Astrocyte (in vitro differentiated cells and primary cell): ENCODE results near the gene TUBB. TPM values are rescaled to one million over a fixed set of nuclear protein-coding genes. Genes with fewer than 3 reads are reported as not detected.

Source experiments
- DNase-seq: peaks from one replicate; pipeline ENCODE4 v3.0.0-alpha.2; 2010; ENCODE audit warnings: low read depth
- FAIRE-seq: peaks from 2 replicates; lab custom pipeline; 2011; peaks lifted over from hg19 to GRCh38; lab: Jason Lieb, UNC
- H2AFZ ChIP-seq: 2 replicates; pipeline ENCODE4 v1.6.0; 2012; ENCODE audit warnings: low read depth, low read length, inconsistent platforms
- H3K27ac ChIP-seq: 2 replicates; pipeline ENCODE4 v1.5.1; 2011; ENCODE audit warnings: low read depth, low read length, inconsistent platforms
- H3K27me3 ChIP-seq: 2 replicates; pipeline ENCODE4 v1.6.0; 2011; ENCODE audit warnings: low read length, inconsistent platforms; ENCODE audit not compliant: insufficient read depth
- H3K36me3 ChIP-seq: 2 replicates; pipeline ENCODE4 v1.5.1; 2011; ENCODE audit warnings: low read length, inconsistent platforms; ENCODE audit not compliant: insufficient read depth
- H3K4me1 ChIP-seq: 2 replicates; pipeline ENCODE4 v1.5.1; 2011; ENCODE audit warnings: low read length, inconsistent platforms; ENCODE audit not compliant: insufficient read depth
- H3K4me2 ChIP-seq: 2 replicates; pipeline ENCODE4 v1.6.0; 2012; ENCODE audit warnings: low read length, inconsistent platforms
- H3K4me3 ChIP-seq: 2 replicates; pipeline ENCODE4 v1.5.1; 2011; ENCODE audit warnings: low read depth, mild to moderate bottlenecking, low read length, inconsistent platforms; ENCODE audit not compliant: insufficient read depth
- H3K79me2 ChIP-seq: 2 replicates; pipeline ENCODE4 v1.6.0; 2012; ENCODE audit warnings: mild to moderate bottlenecking, low read length, inconsistent platforms; ENCODE audit not compliant: insufficient read depth
- H3K9ac ChIP-seq: 2 replicates; pipeline ENCODE4 v1.6.0; 2012; ENCODE audit warnings: mild to moderate bottlenecking, low read length, inconsistent platforms
- H3K9me3 ChIP-seq: 2 replicates; pipeline ENCODE4 v1.5.1; 2012; ENCODE audit warnings: low read depth, mild to moderate bottlenecking, low read length, inconsistent platforms; ENCODE audit not compliant: insufficient read depth
- H4K20me1 ChIP-seq: 2 replicates; pipeline ENCODE4 v1.6.0; 2012; ENCODE audit warnings: low read length, inconsistent platforms; ENCODE audit not compliant: insufficient read depth
- H3K27ac Mint-ChIP-seq: one replicate; pipeline ENCODE4 v1.8.0; 2021; ENCODE audit warnings: mild to moderate bottlenecking, mixed read lengths; ENCODE audit not compliant: unreplicated experiment
- H3K27me3 Mint-ChIP-seq: one replicate; pipeline ENCODE4 v1.8.0; 2021; ENCODE audit warnings: low read depth, mixed read lengths; ENCODE audit not compliant: unreplicated experiment
- H3K36me3 Mint-ChIP-seq: one replicate; pipeline ENCODE4 v1.8.0; 2021; ENCODE audit warnings: low read depth, mixed read lengths; ENCODE audit not compliant: unreplicated experiment
- H3K4me1 Mint-ChIP-seq: one replicate; pipeline ENCODE4 v1.8.0; 2021; ENCODE audit warnings: low read depth, mixed read lengths; ENCODE audit not compliant: unreplicated experiment
- H3K4me3 Mint-ChIP-seq: one replicate; pipeline ENCODE4 v1.8.0; 2021; ENCODE audit warnings: mild to moderate bottlenecking, moderate library complexity, mixed read lengths; ENCODE audit not compliant: unreplicated experiment
- H3K9me3 Mint-ChIP-seq: one replicate; pipeline ENCODE4 v1.8.0; 2021; ENCODE audit warnings: mild to moderate bottlenecking, mixed read lengths; ENCODE audit not compliant: unreplicated experiment
- CTCF ChIP-seq: IDR thresholded peaks from 2 replicates; pipeline ENCODE4 v1.5.1; 2011; ENCODE audit warnings: low read depth, mild to moderate bottlenecking, inconsistent platforms, low read length, moderate library complexity; ENCODE audit not compliant: insufficient read depth
- EZH2 ChIP-seq: IDR thresholded peaks from 2 replicates; pipeline ENCODE4 v1.6.1; 2012; ENCODE audit warnings: mild to moderate bottlenecking, low read length, inconsistent platforms; ENCODE audit not compliant: insufficient read depth
- total RNA-seq: library from RNA; stranded (reverse); gene quantifications from 2 replicates; pipeline ENCODE4 v1.2.1, GENCODE V29; 2021

The TUBB gene
- total RNA-seq, 1 donor from 2014 or later: 887 TPM

GRCh38 chr6:30686009-30686907, 33.9 kb upstream of the TUBB start, which contains the start of gene PPP1R18:
Gene PPP1R18 (minus strand): TSS chr6:30686645. CDS start chr6:30686018, 627 bp downstream.
- Histone ChIP-seq H3K9me3 (no peaks in the 10 kb centered on the region), H3K36me3 (no peaks in the 10 kb centered on the region), H3K4me2 (peak within 1 kb of the TSS; percentile 100), H2AFZ (peak within 1 kb of the TSS; percentile 44), H3K27ac (peak within 1 kb of the TSS; percentile 95), H3K79me2 (peaks cover 88% of the 10 kb centered on the region), H3K4me3 (peak within 1 kb of the TSS; percentile 87), H3K4me1 (peaks cover 46% of the 10 kb centered on the region), H3K27me3 (no peaks in the 10 kb centered on the region), H3K9ac (peak within 1 kb of the TSS; percentile 98), H4K20me1 (peaks cover 49% of the 10 kb centered on the region)
- H3K27me3 Mint-ChIP-seq: no peaks in the 10 kb centered on the region
- peak within 1 kb of the TSS; percentile 97 for H3K4me3 Mint-ChIP-seq
- peak within 1 kb of the TSS; percentile 94 for H3K27ac Mint-ChIP-seq
- H3K36me3 Mint-ChIP-seq: peaks cover 15% of the 10 kb centered on the region
- TF ChIP-seq CTCF (no peak), EZH2 (no peak)
- FAIRE-seq (no peak), DNase-seq (peak; percentile 10)
- H3K9me3 Mint-ChIP-seq: peaks cover 2% of the 10 kb centered on the region
- H3K4me1 Mint-ChIP-seq: peaks cover 31% of the 10 kb centered on the region

GRCh38 chr6:30686908-30687658, 33.1 kb upstream of the TUBB start:
- peaks cover 15% of the 10 kb centered on the region for H3K36me3 Mint-ChIP-seq
- Histone ChIP-seq H2AFZ (peak overlapping the region; percentile 44), H3K9me3 (no peaks in the 10 kb centered on the region), H3K4me2 (peak overlapping the region; percentile 100), H3K9ac (peak overlapping the region; percentile 98), H3K4me1 (peaks cover 44% of the 10 kb centered on the region), H3K36me3 (no peaks in the 10 kb centered on the region), H3K4me3 (peak overlapping the region; percentile 87), H3K79me2 (peaks cover 79% of the 10 kb centered on the region), H4K20me1 (peaks cover 41% of the 10 kb centered on the region), H3K27me3 (no peaks in the 10 kb centered on the region), H3K27ac (peak overlapping the region; percentile 95)
- peaks cover 2% of the 10 kb centered on the region for H3K9me3 Mint-ChIP-seq
- peak overlapping the region; percentile 87 for H3K27ac Mint-ChIP-seq
- no peaks in the 10 kb centered on the region for H3K27me3 Mint-ChIP-seq
- FAIRE-seq (no peak), DNase-seq (peak; percentile 94)
- peak overlapping the region; percentile 97 for H3K4me3 Mint-ChIP-seq
- TF ChIP-seq EZH2 (no peak), CTCF (no peak)
- peaks cover 33% of the 10 kb centered on the region for H3K4me1 Mint-ChIP-seq
